ENCODE data around the gene DGKH. TPM values are rescaled to one million over a fixed set of nuclear protein-coding genes. Genes with fewer than 3 reads are reported as not detected.
"Not testable (repeated sequence)": the region's sequence is repeated elsewhere in the genome, so short reads cannot be mapped to it uniquely, and the experiment has no call there.

DGKH gene
- total RNA-seq, 2 donors from 2014 or later: 21.0 to 25.4 TPM

DNA sequence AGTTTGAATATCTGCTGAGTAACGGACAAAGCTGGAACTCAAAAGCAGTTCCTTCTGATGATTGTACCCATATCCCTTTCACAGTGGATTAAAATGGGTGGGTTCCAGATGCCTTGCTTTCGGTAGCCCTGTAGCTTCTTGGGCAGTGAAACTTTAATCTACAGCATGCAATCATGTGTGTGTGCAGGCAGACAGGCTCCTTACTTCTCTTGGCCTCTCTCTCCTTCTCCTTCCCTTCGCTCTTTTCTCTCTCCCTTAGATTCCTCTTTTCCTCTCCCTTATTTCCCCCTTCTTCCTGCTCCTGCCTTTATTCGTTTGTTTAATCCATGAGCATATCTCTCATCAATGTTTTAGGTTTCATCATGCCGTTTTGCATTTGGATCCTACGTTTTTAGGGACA is 8.1 kb downstream of the DGKH start:
- DNase-seq (ENCODE audit: low spot score in 2 of 2) (no peak), ATAC-seq (no peak)
- Mint-ChIP-seq H3K9me3 (no peaks in the 10 kb centered on the region), H3K27ac (no peak overlapping the region), H3K36me3 (peaks cover 14 to 31% of the 10 kb centered on the region in 2 donors)

- peaks cover 14 to 31% of the 10 kb centered on the region in 2 donors for H3K36me3 Mint-ChIP-seq
- no peak overlapping the region for H3K27ac Mint-ChIP-seq
- DNase-seq (ENCODE audit: low spot score in 2 of 2) (no peak), ATAC-seq (peak in 1 of 2 donors; percentile 56)
- H3K9me3 Mint-ChIP-seq: no peaks in the 10 kb centered on the region
Measured at GRCh38 chr13:42057918-42058530, 9.6 kb downstream of the DGKH start.

GRCh38 chr13:42061943-42062342 is 13.5 kb downstream of the DGKH start:
- Mint-ChIP-seq H3K9me3 (no peaks in the 10 kb centered on the region), H3K27ac (peak overlapping the region in 1 of 2 donors; percentile 52), H3K36me3 (peaks cover 14 to 36% of the 10 kb centered on the region in 2 donors)
- ATAC-seq (no peak), DNase-seq (ENCODE audit: low spot score in 2 of 2) (no peak)

DNA sequence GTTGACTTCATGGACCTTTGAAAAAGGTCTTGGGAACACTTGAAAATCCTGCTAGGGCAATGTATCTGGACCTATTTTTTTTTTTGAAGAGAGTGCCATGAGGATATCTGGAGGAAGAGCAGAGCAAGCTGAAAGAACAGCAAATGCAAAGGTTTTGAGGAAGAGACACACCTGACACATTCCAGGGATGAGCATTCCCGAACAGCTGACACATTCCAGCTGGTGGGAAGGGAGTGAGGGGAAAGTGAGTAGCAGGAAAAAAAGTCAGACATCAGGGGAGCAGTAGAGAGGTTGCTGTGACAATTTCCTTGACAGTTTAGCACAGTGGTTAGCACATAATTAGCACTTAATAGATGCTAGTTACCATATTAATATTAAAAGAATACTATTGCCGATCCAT is 14.7 kb downstream of the DGKH start:
- peaks cover 14 to 29% of the 10 kb centered on the region in 2 donors for H3K36me3 Mint-ChIP-seq
- no peak for DNase-seq (ENCODE audit: low spot score in 2 of 2)
- no peak for ATAC-seq
- no peaks in the 10 kb centered on the region for H3K9me3 Mint-ChIP-seq
- no peak overlapping the region for H3K27ac Mint-ChIP-seq

- Mint-ChIP-seq H3K27ac (peak overlapping the region in 1 of 2 donors; percentile 28), H3K36me3 (peaks cover 8 to 21% of the 10 kb centered on the region in 2 donors), H3K9me3 (no peaks in the 10 kb centered on the region)
- DNase-seq (ENCODE audit: low spot score in 2 of 2): no peak
- no peak for ATAC-seq
Measured at GRCh38 chr13:42064259-42064658, 15.8 kb downstream of the DGKH start.

- ATAC-seq (no peak), DNase-seq (ENCODE audit: low spot score in 2 of 2) (no peak)
- Mint-ChIP-seq H3K27ac (peak overlapping the region in 1 of 2 donors; percentile 10), H3K36me3 (peaks cover 14 to 20% of the 10 kb centered on the region in 2 donors), H3K9me3 (peaks cover 0 to 4% of the 10 kb centered on the region in 2 donors)
Measured at GRCh38 chr13:42064966-42065365, 16.5 kb downstream of the DGKH start.

GRCh38 chr13:42065414-42065813 is 17.0 kb downstream of the DGKH start:
- H3K27ac Mint-ChIP-seq: peak overlapping the region in 1 of 2 donors; percentile 10
- peaks cover 10 to 21% of the 10 kb centered on the region in 2 donors for H3K36me3 Mint-ChIP-seq
- ATAC-seq: no peak
- peaks cover 0 to 4% of the 10 kb centered on the region in 2 donors for H3K9me3 Mint-ChIP-seq
- no peak for DNase-seq (ENCODE audit: low spot score in 2 of 2)

DNA sequence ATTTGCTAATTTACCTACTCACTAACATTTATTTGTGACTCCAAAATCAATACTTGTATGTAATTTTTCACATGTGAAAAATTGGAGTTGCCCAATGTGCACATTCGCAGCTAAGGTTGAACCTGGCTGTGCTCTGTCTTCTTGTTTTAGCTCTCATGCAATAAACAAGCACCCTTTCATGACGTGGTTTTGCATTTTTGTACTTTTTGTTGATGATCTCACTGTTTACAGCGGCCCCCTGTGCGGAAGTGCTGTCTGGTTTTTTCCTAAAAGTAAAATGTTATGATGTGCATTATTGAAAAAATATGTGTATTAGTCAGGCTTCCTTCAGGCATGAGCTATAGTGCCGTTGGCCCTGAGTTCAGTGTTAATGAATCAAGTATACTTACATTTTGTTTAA is 18.1 kb downstream of the DGKH start:
- DNase-seq (ENCODE audit: low spot score in 2 of 2) (no peak), ATAC-seq (no peak)
- Mint-ChIP-seq H3K9me3 (peaks cover 0 to 4% of the 10 kb centered on the region in 2 donors), H3K27ac (no peak overlapping the region), H3K36me3 (peaks cover 7 to 26% of the 10 kb centered on the region in 2 donors)

GRCh38 chr13:42068886-42069285 is 20.4 kb downstream of the DGKH start:
- DNase-seq (ENCODE audit: low spot score in 2 of 2): no peak
- no peak for ATAC-seq
- Mint-ChIP-seq H3K27ac (no peak overlapping the region), H3K36me3 (peaks cover 7 to 29% of the 10 kb centered on the region in 2 donors), H3K9me3 (peaks cover 0 to 4% of the 10 kb centered on the region in 2 donors)

GRCh38 chr13:42070599-42070998 is 22.2 kb downstream of the DGKH start:
- not testable (repeated sequence) for ATAC-seq; H3K9me3 Mint-ChIP-seq; H3K27ac Mint-ChIP-seq; DNase-seq (ENCODE audit: low spot score in 2 of 2)
- peaks cover 7 to 24% of the 10 kb centered on the region in 2 donors for H3K36me3 Mint-ChIP-seq

GRCh38 chr13:42071179-42071578 is 22.7 kb downstream of the DGKH start:
- not testable (repeated sequence) for H3K9me3 Mint-ChIP-seq; H3K27ac Mint-ChIP-seq; DNase-seq (ENCODE audit: low spot score in 2 of 2); ATAC-seq
- peaks cover 7 to 23% of the 10 kb centered on the region in 2 donors for H3K36me3 Mint-ChIP-seq

DNA sequence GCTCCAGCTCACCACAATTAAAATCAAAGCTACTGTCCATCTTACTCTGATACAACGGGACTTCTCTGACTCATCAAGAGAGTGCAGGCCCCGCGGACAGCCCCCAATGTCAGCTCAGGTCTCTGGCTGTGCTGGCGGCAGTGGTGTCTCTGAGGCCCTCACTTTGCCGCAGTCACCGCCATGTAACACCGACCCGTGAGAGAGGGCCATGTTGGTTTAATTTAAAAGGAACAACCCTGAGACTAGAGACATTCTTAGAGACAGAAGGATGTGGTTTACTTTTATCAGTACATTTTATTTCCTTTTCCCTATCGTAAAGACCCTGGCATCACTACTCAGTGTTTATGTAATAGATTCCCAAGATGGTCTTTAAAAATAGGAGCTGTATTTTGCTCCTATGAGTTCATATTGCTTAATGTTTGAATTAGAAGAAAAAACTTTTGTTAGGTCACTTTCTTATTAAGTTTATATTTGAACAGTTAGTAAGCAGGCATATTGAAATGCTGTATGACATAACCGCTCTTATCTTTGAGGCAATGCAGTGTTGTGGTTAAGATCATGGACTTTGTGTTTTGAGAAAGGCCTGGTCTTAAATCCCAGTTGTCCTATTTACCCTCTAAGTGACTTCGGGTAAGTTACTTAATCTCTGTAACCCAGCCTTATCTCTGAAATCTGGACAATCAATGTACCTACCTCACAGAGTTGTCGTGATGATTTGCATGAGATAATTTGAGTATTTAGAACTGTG is 23.4 kb downstream of the DGKH start:
- peaks cover 7 to 23% of the 10 kb centered on the region in 2 donors for H3K36me3 Mint-ChIP-seq
- DNase-seq (ENCODE audit: low spot score in 2 of 2) (no peak), ATAC-seq (no peak)
- H3K27ac Mint-ChIP-seq: no peak overlapping the region
- peaks cover 0 to 4% of the 10 kb centered on the region in 2 donors for H3K9me3 Mint-ChIP-seq

DNA sequence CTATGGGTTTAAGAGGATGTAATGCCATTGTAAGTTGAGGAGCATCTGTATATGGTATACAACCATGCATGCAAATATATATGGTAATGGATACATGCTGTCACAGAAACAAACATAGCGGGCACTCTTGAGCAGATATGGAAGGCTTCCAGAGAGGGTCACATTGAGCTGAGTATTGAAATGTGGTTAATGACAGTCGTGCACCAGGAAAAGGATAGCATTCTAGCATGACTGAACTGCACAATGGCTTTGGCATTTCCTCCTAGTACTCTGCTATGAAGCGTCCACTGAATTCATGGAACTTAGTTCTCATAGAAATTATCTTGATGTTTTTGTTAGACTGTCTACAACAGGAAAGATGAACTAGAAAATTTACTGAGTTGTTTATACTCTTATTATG is 25.2 kb downstream of the DGKH start:
- DNase-seq (ENCODE audit: low spot score in 2 of 2) (no peak), ATAC-seq (no peak)
- Mint-ChIP-seq H3K36me3 (peaks cover 7 to 23% of the 10 kb centered on the region in 2 donors), H3K9me3 (peaks cover 0 to 4% of the 10 kb centered on the region in 2 donors), H3K27ac (no peak overlapping the region)

- no peak for ATAC-seq
- DNase-seq (ENCODE audit: low spot score in 2 of 2): no peak
- H3K36me3 Mint-ChIP-seq: peaks cover 0 to 12% of the 10 kb centered on the region in 2 donors
Measured at GRCh38 chr13:42075517-42075916, 27.1 kb downstream of the DGKH start.

DNA sequence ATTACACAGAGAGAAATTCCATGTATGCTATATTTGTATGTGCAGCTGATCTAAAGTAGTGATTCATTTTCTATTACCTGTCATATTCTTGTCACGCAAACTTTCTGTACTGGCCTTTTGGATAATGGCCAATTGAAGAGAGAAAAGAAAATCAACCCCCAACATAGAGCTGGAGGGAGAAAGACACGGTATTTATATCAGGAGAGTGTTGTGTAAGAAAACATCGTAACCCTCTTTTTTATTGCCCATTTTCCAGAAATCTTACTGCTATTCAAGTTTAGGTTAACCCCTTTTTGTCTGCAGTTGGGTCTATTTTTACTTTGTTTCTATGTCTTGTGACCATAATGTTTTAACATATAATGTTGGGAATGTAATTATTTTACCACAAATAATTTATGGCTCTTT is 27.9 kb downstream of the DGKH start:
- ATAC-seq (no peak), DNase-seq (ENCODE audit: low spot score in 2 of 2) (no peak)
- H3K27ac Mint-ChIP-seq: no peak overlapping the region
- no peaks in the 10 kb centered on the region for H3K9me3 Mint-ChIP-seq
- peaks cover 0 to 5% of the 10 kb centered on the region in 2 donors for H3K36me3 Mint-ChIP-seq

More at GRCh38 chr13:42075517-42075916, 27.1 kb downstream of the DGKH start:
- no peak overlapping the region for H3K27ac Mint-ChIP-seq
- no peaks in the 10 kb centered on the region for H3K9me3 Mint-ChIP-seq

DNA sequence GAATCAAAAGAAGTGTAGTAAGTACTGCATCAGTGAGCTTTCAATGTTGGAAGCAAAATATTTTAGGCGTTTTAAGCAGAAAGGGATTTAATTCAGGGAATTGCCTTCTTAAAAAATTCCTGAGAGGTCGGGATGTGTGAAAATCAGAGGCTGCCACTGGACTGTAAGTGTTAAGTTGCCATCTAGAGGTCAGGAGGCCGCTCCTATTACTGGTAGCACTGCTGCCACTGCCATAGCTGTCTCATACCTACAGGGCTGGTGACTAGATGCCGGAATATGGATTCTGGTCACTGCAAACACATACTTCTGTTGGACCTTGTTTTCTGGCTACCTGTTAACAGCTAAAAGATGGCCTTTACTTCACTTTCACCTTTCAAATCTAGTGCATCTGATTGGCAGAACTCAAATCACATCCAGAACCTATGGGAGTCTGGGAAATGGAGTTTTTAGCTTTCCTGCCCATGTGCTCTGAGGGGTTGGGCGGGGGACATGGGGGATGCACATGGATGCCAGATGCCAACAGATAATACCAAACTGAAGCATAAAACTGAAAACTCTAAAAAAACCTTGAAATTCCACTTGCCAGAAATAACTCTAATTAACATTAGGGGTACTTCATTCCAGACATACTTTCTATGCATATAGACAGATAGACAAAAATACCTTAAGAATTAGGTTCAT is 29.8 kb downstream of the DGKH start:
- peaks cover 0 to 5% of the 10 kb centered on the region in 2 donors for H3K9me3 Mint-ChIP-seq
- H3K36me3 Mint-ChIP-seq: peaks cover 6 to 9% of the 10 kb centered on the region in 2 donors
- DNase-seq (ENCODE audit: low spot score in 2 of 2) (no peak), ATAC-seq (no peak)
- no peak overlapping the region for H3K27ac Mint-ChIP-seq

- peak in 1 of 2 donors; percentile 55 for ATAC-seq
- H3K36me3 Mint-ChIP-seq: peaks cover 9 to 24% of the 10 kb centered on the region in 2 donors
- no peak for DNase-seq (ENCODE audit: low spot score in 2 of 2)
- no peak overlapping the region for H3K27ac Mint-ChIP-seq
- H3K9me3 Mint-ChIP-seq: peaks cover 0 to 11% of the 10 kb centered on the region in 2 donors
Measured at GRCh38 chr13:42083138-42083770, 34.8 kb downstream of the DGKH start.
